GM12891 (cell line): Measurements from ENCODE around the gene ASIC4.

Experiments
- DNase-seq: peaks from one replicate; pipeline ENCODE4 v3.0.0; 2011; ENCODE audit warnings: low spot score; ENCODE audit not compliant: insufficient read length
- FAIRE-seq: peaks from 2 replicates; lab custom pipeline; 2011; peaks lifted over from hg19 to GRCh38; lab: Jason Lieb, UNC
- PAX5 ChIP-seq: IDR thresholded peaks from 2 replicates; pipeline ENCODE4 v1.6.1; 2011; ENCODE audit warnings: low read length, moderate library complexity, mild to moderate bottlenecking; ENCODE audit not compliant: insufficient read depth, severe bottlenecking
- POLR2A ChIP-seq: IDR thresholded peaks from 2 replicates; pipeline ENCODE4 v1.6.1; 2011; ENCODE audit warnings: low read depth, low read length, control low read depth
- POLR2AphosphoS5 ChIP-seq: IDR thresholded peaks from 2 replicates; pipeline ENCODE4 v1.6.1; 2011; ENCODE audit warnings: low read depth, low read length, control low read depth
- POU2F2 ChIP-seq: IDR thresholded peaks from 2 replicates; pipeline ENCODE4 v1.6.1; 2011; ENCODE audit warnings: low read depth, mild to moderate bottlenecking, control low read depth, low read length, moderate library complexity
- SPI1 ChIP-seq: IDR thresholded peaks from 2 replicates; pipeline ENCODE4 v1.6.1; 2011; ENCODE audit warnings: low read depth, low read length, control low read depth
- TAF1 ChIP-seq: IDR thresholded peaks from 2 replicates; pipeline ENCODE4 v1.6.1; 2011; ENCODE audit warnings: low read depth, low read length, control low read depth

The ASIC4 gene

DNA sequence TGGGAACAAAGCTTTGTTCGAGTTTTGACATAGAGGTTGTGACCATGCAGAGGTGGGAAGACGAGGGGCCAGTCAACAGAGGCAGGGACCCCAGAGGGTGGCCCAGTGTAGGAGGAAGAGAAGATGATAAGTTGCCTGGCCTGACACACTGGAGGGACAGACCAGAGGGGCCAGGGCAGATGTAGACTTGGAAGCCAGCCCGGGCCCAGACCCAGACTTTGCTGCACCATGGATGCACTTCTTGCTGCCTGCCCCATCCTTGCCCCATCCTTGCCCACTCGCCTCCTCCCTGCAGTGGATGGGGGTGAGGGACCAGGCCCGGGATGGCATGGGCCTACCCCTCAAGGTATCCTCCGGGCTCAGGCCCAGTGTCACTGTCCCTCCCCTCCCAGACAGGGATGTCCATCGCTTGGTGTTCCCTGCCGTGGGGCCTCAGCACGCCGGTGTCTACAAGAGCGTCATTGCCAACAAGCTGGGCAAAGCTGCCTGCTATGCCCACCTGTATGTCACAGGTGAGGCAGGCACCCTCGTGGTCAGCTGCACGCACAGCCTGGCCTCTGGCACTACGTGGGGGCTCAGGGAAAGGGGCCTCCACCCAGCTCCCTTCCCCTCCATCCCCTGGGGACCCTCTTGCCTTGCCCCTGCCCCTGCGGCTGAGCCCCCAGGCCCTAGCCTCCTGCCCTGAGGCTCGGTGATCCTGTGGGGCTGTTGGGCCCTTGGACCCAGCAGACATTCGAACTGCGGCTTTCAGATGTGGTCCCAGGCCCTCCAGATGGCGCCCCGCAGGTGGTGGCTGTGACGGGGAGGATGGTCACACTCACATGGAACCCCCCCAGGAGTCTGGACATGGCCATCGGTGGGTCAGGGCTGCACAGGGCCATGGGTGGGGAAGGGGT lies 42.6 kb upstream of the ASIC4 start:
- DNase-seq: no peak
- no peak for TF ChIP-seq PAX5
- TF ChIP-seq POLR2A: no peak
- no peak for TF ChIP-seq SPI1
- no peak for TF ChIP-seq TAF1
- TF ChIP-seq POU2F2: no peak
- no peak for TF ChIP-seq POLR2AphosphoS5
- no peak for FAIRE-seq

DNA sequence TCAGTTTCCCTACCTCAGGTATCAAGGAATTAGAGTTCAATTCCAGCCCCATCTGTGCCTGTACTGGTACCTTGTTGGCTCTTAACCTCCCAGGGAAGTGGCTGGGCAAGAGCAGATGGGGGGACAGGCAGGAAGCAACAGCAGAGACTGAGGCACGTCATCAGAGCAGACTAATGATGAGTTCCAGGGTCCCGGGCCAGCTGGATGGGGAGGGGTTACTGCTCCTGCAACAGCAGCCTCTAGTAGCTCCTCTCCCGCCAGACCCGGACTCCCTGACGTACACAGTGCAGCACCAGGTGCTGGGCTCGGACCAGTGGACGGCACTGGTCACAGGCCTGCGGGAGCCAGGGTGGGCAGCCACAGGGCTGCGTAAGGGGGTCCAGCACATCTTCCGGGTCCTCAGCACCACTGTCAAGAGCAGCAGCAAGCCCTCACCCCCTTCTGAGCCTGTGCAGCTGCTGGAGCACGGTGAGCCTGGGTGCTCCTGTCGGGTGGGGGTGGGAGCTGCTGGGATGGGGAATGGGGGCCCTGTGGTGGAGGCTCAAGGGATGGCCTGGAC lies 41.6 kb upstream of the ASIC4 start:
- no peak for TF ChIP-seq PAX5
- FAIRE-seq (no peak), DNase-seq (no peak)

DNA sequence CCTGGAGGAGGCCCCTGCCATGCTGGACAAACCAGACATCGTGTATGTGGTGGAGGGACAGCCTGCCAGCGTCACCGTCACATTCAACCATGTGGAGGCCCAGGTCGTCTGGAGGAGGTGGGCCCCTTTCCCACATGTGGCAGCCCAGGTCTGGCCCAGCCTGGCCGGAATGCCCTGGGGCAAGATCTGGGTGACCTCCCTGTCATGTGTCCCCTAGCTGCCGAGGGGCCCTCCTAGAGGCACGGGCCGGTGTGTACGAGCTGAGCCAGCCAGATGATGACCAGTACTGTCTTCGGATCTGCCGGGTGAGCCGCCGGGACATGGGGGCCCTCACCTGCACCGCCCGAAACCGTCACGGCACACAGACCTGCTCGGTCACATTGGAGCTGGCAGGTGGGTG lies 40.8 kb upstream of the ASIC4 start:
- TF ChIP-seq POU2F2: no peak
- no peak for TF ChIP-seq PAX5
- TF ChIP-seq POLR2AphosphoS5: no peak
- TF ChIP-seq POLR2A: no peak
- no peak for TF ChIP-seq TAF1
- no peak for TF ChIP-seq SPI1
- no peak for FAIRE-seq
- no peak for DNase-seq

DNA sequence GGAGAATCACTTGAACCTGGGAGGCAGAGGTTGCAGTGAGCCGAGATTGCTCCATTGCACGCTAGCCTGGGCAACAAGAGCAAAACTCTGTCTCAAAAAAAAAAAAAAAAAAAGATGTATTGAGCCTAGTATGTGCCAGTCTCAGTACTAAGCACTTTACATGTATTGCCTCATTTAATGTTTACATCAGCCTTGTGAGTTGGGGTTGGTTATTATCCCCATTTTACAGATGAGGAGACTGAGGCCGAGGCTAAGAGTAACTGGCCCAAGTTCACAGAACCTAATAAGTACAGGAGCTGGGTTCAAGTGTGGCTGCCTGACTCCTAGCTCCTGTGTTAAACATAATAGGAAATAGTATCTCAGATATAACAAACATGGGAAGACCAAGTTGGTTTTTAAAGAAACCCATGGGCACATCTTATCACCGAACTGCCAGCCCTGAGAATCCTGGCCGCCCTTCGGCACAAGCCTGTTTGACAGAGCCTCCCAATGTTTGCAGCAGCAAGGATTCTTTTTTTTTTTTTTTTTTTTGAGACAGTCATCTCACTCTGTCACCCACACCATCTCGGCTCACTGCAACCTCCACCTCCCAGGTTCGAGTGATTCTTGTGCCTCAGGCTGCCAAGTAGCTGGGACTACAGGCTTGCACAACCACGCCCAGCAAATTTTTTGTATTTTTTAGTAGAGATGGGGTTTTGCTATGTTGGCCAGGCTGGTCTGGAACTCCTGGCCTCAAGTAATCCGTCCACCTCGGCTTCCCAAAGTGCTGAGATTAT lies 39.8 kb upstream of the ASIC4 start:
- TF ChIP-seq POLR2A (no peak), SPI1 (no peak), POLR2AphosphoS5 (no peak), TAF1 (no peak), POU2F2 (no peak), PAX5 (no peak)
- DNase-seq (no peak), FAIRE-seq (no peak)

DNA sequence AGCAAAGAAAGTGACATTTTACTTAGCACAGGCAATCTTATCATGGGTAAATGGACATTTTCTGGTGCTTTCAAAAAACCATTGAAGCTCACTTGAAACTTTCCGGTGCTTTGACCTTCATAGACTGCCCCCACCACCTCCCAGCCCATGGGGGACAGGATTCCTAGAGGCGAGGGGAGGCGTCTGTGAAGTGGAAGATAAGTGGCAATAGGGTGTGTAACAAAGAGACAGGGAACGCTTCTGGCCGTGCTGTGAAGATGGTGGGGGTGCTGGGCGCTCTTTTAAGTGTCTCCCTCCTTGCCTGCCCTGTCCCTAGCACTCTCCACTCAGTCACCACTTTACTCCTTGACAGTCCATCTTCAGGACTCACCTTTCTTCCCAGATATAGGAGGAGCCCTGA lies 39.0 kb upstream of the ASIC4 start:
- FAIRE-seq (no peak), DNase-seq (no peak)
- TF ChIP-seq POLR2AphosphoS5 (no peak), TAF1 (no peak), POLR2A (no peak), POU2F2 (no peak), SPI1 (no peak), PAX5 (no peak)

DNA sequence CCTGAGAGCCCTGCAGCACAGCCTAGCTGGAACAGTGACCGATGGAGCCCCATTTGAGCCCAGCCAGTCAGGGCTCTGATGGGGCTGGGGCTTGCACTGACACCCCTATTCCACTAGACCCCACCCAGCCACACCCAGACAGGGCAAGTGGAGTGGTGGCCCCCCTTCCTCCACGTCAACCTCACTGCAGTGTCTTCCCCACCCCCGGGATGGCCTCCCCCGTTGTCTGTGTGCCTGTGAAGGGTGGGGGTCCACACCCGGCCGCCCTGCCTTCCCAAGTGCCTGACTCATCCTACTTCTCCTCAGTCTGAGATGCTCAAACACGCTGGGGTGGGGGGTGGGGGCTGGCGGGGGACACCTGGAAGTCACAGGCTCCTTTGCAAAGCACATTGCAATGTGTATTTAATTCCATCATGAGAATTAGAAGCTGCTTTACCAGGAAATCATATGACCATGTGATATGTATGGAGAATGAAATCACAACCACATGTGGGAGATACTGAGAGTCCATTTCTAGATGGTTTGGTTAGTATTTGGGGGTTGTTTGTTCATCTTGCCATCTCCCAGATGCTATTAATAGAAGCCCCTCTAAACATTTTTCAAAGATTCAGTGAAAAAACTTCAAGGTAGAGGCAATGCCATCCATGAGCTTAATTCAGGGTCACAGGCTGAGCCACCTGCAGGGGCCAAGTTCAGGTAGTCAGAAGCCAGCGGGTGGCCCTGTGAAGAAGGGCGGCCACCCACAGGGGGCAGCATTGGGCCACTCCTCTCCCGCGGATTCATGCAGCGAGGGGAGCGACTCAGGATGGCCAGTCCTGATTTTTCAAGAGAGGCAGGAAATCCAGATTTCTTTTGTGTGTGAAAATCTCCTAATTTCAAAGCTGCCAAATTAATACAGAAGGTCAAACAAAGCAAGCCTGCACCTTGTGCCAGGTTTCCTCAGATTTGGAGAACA lies 38.3 kb upstream of the ASIC4 start:
- DNase-seq (peak; percentile 74), FAIRE-seq (peak; percentile 74)
- no peak for TF ChIP-seq PAX5
- no peak for TF ChIP-seq POLR2AphosphoS5
- TF ChIP-seq TAF1: no peak
- TF ChIP-seq POU2F2: no peak
- TF ChIP-seq SPI1: no peak
- TF ChIP-seq POLR2A: no peak

DNA sequence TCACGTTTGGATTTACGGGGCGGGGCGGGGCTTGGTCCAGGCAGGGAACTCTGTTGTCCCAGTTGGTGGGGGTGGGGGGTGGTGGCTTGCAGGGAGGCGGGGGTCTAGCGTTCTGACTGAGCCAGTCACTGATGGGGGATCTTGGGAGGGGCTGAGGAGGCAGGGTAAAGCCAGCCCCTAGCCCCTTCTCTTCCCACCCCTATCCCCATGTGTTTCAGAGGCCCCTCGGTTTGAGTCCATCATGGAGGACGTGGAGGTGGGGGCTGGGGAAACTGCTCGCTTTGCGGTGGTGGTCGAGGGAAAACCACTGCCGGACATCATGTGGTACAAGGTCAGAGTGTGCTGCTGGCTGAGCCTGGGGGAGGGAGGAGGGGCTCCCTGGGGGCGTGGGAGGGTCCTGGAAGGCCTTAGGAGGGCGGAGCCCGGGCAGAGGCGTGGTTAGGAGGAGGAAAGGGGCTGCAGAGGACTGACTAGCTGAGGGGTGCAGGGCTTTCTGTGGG lies 37.6 kb upstream of the ASIC4 start:
- TF ChIP-seq PAX5: no peak
- no peak for TF ChIP-seq POU2F2
- TF ChIP-seq POLR2AphosphoS5: no peak
- no peak for TF ChIP-seq POLR2A
- TF ChIP-seq TAF1: no peak
- TF ChIP-seq SPI1: no peak
- FAIRE-seq: no peak

DNA sequence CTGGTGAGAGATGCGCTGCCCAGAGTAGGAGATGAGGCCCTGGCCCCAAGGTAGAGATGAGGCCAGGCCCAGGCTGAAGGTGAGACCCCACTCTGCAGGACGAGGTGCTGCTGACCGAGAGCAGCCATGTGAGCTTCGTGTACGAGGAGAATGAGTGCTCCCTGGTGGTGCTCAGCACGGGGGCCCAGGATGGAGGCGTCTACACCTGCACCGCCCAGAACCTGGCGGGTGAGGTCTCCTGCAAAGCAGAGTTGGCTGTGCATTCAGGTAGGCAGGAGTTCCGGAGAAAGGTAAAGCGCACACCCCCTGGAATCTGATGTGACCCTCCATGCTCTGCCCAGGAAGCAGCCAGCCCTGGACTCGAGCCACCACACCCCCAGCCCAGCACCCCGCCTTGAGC lies 37.1 kb upstream of the ASIC4 start:
- FAIRE-seq (no peak), DNase-seq (no peak)
- TF ChIP-seq SPI1 (no peak), TAF1 (no peak), POU2F2 (no peak), POLR2A (no peak), PAX5 (no peak), POLR2AphosphoS5 (no peak)

More for the DNA sequence above, 37.6 kb upstream of the ASIC4 start:
- DNase-seq: no peak

DNA sequence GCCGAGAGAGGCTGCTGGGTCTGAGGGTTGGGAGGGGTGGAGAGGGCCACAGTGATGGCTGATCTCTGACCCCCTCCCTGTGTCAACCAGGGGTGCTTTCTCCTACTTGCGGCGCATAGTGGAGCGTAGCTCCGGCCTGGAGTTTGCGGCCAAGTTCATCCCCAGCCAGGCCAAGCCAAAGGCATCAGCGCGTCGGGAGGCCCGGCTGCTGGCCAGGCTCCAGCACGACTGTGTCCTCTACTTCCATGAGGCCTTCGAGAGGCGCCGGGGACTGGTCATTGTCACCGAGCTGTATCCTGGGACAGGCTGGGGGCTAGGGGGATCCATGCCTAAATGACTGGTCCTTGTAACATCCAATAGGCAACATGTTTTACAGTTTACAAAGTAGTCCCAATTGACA lies 36.5 kb upstream of the ASIC4 start:
- no peak for DNase-seq
- FAIRE-seq: no peak
- TF ChIP-seq POLR2A (no peak), PAX5 (no peak), POLR2AphosphoS5 (no peak), POU2F2 (no peak), SPI1 (no peak), TAF1 (no peak)
